ENCODE measurements around the gene CA14.
"Not testable (repeated sequence)": the region's sequence is repeated elsewhere in the genome, so short reads cannot be mapped to it uniquely, and the experiment has no call there.

The CA14 gene

DNA sequence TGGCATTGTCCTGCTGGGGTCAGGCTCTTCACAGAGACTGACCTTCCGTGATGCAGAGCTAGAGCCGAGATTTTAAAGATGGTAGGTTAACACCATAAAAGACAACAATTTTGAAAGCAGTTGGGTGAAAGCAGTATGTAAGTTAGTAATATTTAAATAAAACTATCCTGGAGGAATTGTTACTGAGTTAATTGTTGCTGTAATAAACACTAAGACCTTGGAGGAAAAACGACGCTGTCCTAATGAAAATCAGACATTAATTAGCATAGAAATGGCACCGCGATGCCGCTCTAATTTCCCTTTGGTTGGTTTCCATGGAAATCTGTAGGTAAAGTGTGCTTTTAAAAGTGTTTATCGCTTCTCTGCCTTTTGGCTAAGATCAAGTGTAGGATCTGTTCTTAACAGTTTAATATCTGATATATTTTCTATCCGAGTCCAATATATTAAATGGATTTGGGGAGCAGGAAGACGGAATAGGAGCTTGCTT is 20.9 kb upstream of the CA14 start:
- DNase-seq (ENCODE audit: low read depth), result no peak

DNA sequence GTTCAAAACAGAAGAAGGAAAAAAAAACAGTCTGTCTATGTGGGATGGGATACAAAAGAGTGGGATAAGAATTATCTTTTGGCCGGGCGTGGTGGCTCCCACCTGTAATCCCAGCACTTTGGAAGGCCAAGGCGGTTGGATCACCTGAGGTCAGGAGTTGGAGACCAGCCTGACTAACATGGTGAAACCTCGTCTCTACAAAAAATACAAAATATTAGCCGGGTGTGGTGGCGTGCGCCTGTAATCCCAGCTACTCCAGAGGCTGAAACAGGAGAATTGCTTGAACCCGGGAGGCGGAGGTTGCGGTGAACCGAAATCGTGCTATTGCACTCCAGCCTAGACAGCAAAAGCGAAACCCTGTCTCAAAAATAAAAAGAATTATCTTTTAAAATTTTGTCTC is 20.4 kb upstream of the CA14 start:
- DNase-seq (ENCODE audit: low read depth), result not testable (repeated sequence)

DNA sequence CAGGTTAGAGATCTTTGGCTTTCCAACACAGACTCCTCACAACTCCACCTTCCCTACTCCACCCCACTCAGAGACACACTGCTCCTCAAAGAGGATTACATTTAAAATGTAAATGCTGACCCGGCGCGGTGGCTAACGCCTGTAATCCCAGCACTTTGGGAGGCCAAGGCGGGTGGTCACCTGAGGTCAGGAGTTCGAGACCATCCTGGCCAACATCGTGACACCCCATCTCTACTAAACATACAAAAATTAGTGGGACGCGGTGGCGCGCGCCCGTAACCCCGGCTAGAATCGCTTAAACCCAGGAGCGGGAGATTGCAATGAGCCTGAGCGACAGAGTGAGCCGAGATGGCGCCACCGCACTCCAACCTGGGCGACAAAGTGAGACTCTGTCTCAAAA is 19.8 kb upstream of the CA14 start:
- no peak for DNase-seq (ENCODE audit: low read depth)

- no peak for DNase-seq (ENCODE audit: low read depth)
Observed at GRCh38 chr1:150243003-150243402, 14.6 kb upstream of the CA14 start.

DNA sequence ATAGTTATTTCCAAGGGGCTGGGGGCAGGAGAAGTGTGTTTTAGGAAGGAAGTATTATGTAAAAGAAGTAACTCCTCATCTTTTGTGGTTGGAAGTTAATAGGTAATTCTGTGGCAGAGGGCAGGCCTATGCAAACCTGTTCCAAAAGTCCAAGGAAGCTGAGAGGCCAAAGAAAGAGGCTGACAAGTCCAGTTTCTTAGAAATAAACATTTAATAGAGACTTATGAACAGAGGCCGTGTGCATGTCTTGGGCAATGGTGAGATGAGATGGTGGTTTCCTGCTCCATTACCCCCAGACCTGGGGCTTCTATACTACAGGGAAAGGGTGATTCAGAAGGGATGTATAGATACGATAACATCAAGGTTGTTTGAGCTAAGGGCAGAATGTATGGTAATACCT is 7.6 kb upstream of the CA14 start:
- DNase-seq (ENCODE audit: low read depth), result no peak

- DNase-seq (ENCODE audit: low read depth), result no peak
Observed at GRCh38 chr1:150256198-150256553, 1.4 kb upstream of the CA14 start.

- DNase-seq (ENCODE audit: low read depth), result no peak
Observed at GRCh38 chr1:150256554-150257341, 826 bp upstream of the CA14 start.

DNA sequence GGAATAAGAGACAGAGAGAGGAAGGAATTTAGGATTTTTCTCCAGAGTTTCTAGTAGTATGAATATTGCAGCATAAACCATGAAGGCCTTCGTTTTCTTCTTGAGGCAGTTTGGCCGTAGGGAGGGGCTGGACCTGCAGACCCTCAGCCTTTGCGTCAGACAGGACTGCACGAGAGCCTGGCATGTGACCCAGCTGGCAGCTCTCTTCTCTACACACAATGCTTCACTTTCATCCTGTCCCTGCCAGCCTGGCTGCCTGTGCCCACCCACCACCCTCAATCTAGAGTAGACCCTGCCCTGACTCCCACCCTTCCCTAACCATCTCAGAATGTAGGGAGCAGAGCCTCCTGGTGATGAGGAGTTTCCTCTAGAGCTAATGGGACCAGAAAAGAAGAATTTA is 1.6 kb downstream of the CA14 start:
- DNase-seq (ENCODE audit: low read depth), result no peak

- no peak for DNase-seq (ENCODE audit: low read depth)
Observed at GRCh38 chr1:150259758-150260669, 2.4 kb downstream of the CA14 start.

DNA sequence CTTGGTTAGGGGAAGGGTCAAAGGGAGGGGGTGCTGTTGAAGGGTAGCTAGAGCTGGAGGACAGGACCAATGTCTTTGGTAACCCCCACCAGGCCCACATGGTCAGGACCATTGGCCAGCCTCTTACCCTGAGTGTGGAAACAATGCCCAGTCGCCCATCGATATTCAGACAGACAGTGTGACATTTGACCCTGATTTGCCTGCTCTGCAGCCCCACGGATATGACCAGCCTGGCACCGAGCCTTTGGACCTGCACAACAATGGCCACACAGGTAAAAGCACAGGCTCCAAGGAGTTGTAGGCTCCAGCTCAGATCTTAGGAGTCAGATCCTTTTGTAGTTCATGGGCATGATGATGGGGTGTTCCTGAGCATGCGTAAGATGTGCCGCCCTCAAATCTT is 3.8 kb downstream of the CA14 start:
- no peak for DNase-seq (ENCODE audit: low read depth)

DNA sequence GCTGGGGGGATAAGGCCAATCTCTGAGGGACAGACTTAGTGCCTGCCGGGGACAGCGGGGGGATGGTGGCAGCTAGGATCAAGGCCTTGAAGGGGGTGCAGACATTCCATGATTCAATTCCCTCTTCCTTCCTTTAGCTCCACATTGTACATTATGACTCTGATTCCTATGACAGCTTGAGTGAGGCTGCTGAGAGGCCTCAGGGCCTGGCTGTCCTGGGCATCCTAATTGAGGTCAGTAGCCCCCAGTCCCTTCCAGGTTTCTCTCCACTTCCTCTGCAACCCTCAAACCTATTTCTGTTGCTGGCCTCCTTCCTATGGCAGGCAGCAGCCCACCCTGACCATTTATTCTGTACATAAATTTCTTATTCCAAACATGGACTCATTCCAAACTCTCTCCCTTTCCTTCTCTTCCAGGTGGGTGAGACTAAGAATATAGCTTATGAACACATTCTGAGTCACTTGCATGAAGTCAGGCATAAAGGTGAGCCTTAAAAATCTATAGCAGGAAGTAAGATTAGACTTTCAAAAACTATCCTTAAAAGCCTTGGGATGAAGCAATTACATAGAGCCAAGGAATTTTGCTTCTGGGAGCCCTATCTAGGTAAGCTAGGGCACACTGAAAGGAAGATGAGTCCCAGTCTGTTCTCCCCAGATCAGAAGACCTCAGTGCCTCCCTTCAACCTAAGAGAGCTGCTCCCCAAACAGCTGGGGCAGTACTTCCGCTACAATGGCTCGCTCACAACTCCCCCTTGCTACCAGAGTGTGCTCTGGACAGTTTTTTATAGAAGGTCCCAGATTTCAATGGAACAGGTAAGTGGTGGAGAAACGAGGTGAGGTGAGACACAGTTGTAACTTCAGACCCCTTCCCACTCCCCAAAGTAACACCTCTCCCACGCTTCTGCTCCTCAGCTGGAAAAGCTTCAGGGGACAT is 5.1 kb downstream of the CA14 start:
- DNase-seq (ENCODE audit: low read depth), result no peak

GRCh38 chr1:150263549-150263948 is 6.0 kb downstream of the CA14 start:
- DNase-seq (ENCODE audit: low read depth), result no peak

DNA sequence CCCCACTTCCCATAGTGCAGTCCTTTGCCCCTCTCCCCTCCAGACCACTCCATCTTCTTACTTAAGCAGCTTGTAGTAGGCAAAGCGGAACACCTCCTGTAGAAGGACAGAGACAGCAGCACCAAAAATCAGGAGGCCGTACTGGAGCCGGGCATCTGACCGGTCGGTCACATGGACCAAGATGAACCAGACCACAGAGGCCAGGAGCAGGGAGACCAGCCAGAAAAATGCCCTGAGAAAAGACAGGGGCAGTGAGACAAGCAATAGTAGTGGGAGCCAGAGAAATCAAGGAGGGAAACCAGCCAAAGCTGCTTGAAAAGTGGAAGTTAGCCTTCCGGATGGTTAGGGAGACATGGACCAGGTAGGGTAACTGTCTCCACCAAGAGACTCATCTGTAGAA is 10.3 kb downstream of the CA14 start:
- DNase-seq (ENCODE audit: low read depth), result no peak

GRCh38 chr1:150268340-150268704 is 10.7 kb downstream of the CA14 start:
- DNase-seq (ENCODE audit: low read depth), result no peak

- peak; percentile 89 for DNase-seq (ENCODE audit: low read depth)
Observed at GRCh38 chr1:150268705-150269403, 11.3 kb downstream of the CA14 start, which contains the start of gene APH1A. TSS of gene APH1A (minus strand) at chr1:150269016. CDS start at chr1:150268810, 206 bp downstream.

GRCh38 chr1:150269451-150269850 is 11.9 kb downstream of the CA14 start:
- no peak for DNase-seq (ENCODE audit: low read depth)

DNA sequence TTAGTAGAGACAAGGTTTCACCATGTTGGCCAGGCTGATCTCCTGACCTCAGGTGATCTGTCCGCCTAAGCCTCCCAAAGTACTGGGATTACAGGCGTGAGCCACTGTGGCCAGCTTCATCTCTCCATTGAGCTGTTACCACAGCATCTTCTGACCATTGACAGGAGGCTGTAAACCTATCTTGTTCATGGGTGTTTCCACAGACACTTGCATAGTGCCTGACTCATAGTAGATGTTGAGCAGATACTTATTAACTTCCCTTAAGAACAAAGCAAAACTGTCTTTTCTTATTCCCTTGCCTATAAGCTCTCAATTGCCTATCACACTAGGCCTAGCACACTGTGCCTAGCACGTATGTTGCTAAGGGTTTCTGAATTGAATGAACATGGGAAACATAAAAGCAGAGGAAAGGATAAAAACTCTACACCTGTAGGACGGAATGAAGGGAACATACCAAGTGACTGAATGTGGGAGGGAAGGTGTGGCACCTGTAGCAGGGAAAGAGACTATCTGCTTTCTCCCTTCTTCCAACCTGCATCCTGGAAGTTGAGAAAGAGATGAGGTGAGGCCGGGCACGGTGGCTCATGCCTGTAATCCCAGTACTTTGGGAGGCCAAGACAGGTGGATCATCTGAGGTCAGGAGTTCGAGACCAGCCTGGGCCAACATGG is 13.9 kb downstream of the CA14 start:
- no peak for DNase-seq (ENCODE audit: low read depth)

- no peak for DNase-seq (ENCODE audit: low read depth)
Observed at GRCh38 chr1:150273311-150273710, 15.7 kb downstream of the CA14 start.

DNA sequence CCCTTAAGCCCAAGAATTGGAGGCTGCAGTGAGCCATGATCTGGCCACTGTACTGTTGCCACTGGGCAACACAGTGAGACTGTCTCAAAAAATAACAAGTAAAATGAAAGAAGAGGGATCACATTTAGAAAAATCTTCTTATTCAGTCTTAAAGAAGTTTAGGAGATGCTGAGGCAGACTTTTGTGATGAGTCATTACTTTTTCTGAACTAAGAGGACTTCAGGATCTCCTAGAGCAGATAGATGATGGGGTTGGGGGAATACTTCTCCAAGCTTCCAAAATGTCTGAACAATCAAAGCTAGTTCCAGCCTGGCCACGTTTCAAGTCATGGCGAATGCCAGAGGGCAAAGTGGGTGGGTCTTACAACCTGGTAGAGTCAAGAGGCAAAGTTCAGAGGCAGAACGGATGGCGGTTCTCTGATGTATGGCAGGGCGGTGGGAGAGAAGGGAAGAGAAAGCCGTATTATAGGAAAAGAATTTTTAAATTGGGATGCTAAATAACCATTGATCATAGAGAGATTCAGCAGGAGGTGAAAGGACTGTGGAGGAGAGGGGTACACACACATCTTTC is 22.6 kb downstream of the CA14 start:
- no peak for DNase-seq (ENCODE audit: low read depth)

DNA sequence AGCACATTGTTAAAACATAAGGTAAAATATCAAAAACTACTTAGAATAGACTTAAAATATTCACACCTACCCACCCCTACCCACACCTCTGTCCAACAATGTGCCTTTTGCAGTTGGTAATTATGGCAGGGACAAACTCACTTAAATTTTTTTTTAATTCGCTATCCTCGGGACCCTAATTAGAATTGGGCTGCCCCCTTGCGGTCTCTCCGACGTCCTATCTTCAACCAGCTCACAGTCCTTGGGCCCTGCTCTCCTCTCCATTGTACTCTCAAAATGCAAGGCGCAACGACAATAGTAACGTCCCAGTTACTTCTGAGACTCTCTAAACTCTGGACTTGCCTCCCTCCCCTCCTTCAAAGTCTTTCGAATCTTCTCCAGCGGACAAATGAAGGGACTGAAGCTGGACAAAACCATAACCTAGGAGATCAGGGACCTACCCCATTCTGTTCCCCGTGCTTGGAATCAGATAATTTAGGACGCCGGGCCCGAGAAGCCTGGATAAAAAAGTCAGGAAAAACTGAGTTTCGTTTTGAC is 23.7 kb downstream of the CA14 start:
- no peak for DNase-seq (ENCODE audit: low read depth)

Measured in stimulated activated CD8-positive, alpha-beta memory T cell treated with anti-CD3 and anti-CD28 coated beads, Interleukin-7, amount 100 ng/mL, for 24 hours (primary cell).